HEK293 (cell line): Measurements from ENCODE around the gene PLA2G5.

ENCODE experiments used
- GLI4 ChIP-seq: fragments of 450-650 bp; formaldehyde crosslinking; IDR thresholded peaks from 2 replicates; pipeline ENCODE4 v1.5.1; 2016; ENCODE audit warnings: missing biosample characterization, missing genetic modification characterization
- HOXC10 ChIP-seq: sonication (generic); formaldehyde crosslinking; IDR thresholded peaks from 2 replicates; pipeline ENCODE4 v1.8.1; 2023; ENCODE audit warnings: mild to moderate bottlenecking, missing genetic modification reagents
- PRDM1 ChIP-seq: fragments of 450-650 bp; formaldehyde crosslinking; IDR thresholded peaks from 2 replicates; pipeline ENCODE4; 2016; ENCODE audit warnings: missing biosample characterization, missing genetic modification characterization
- YY1 ChIP-seq: fragments of 450-650 bp; formaldehyde crosslinking; IDR thresholded peaks from 2 replicates; pipeline ENCODE4 v1.5.1; 2018; ENCODE audit warnings: missing biosample characterization, missing genetic modification characterization
- ZNF114 ChIP-seq: fragments of 450-650 bp; formaldehyde crosslinking; IDR thresholded peaks from 2 replicates; pipeline ENCODE4 v1.5.0; 2017; ENCODE audit warnings: missing biosample characterization, missing genetic modification characterization
- ZNF514 ChIP-seq: fragments of 450-650 bp; formaldehyde crosslinking; IDR thresholded peaks from 2 replicates; pipeline ENCODE4 v1.5.1; 2016; ENCODE audit warnings: missing biosample characterization, missing genetic modification characterization
- TF ChIP-seq, protein P1 (sequence below): fragments of 450-650 bp; formaldehyde crosslinking; IDR thresholded peaks from 2 replicates; pipeline ENCODE4 v1.5.1; 2016; ENCODE audit warnings: missing biosample characterization, missing genetic modification characterization
- TF ChIP-seq, protein P2 (sequence below): fragments of 450-650 bp; formaldehyde crosslinking; IDR thresholded peaks from 2 replicates; pipeline ENCODE4 v1.5.1; 2016; ENCODE audit warnings: missing biosample characterization, missing genetic modification characterization
- TF ChIP-seq, protein P3 (sequence below): fragments of 450-650 bp; formaldehyde crosslinking; IDR thresholded peaks from 2 replicates; pipeline ENCODE4 v1.5.1; 2016; ENCODE audit warnings: missing biosample characterization, missing genetic modification characterization
- TF ChIP-seq, protein P4 (sequence below): fragments of 450-650 bp; formaldehyde crosslinking; IDR thresholded peaks from 2 replicates; pipeline ENCODE4 v1.5.1; 2016; ENCODE audit warnings: missing biosample characterization, missing genetic modification characterization
- TF ChIP-seq, protein P5 (sequence below): fragments of 450-650 bp; formaldehyde crosslinking; IDR thresholded peaks from 2 replicates; pipeline ENCODE4 v1.5.1; 2016; ENCODE audit warnings: missing biosample characterization, missing genetic modification characterization

DNA sequence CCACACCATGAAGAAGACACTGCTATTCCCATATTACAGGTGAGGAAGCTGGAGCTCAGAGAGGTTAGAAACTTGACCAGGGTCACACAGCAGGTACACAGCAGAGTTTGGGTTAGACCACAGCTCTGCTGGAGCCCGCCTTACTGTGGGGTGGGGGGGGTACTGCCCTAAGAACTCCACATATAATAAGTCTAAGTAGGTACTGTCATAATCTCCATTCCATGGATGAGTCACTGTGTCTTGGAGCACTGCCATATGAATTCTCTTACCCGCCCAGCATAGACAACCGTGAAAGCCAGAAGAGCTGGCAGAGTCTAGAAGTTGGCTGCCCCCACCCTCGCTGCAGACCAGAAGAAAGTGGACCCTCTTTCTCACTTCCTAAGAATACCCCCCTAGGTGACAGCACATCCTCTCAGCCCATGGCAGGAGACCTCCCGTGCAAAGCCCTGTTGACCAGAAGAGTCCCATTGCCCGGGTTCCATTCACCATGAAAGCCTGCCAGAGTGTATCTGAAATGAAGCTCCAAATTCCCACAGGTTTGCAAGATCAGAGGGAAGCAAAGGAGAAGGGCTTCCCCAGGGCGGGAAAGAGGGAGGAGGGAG is 54.6 kb downstream of the PLA2G5 start:
- no peak for TF ChIP-seq HOXC10 (CRISPR knock-in tag)
- TF ChIP-seq, protein P1, sequence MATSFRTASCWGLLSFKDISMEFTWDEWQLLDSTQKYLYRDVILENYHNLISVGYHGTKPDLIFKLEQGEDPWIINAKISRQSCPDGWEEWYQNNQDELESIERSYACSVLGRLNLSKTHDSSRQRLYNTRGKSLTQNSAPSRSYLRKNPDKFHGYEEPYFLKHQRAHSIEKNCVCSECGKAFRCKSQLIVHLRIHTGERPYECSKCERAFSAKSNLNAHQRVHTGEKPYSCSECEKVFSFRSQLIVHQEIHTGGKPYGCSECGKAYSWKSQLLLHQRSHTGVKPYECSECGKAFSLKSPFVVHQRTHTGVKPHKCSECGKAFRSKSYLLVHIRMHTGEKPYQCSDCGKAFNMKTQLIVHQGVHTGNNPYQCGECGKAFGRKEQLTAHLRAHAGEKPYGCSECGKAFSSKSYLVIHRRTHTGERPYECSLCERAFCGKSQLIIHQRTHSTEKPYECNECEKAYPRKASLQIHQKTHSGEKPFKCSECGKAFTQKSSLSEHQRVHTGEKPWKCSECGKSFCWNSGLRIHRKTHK (tag by site-specific recombination): no peak
- TF ChIP-seq, protein P2, sequence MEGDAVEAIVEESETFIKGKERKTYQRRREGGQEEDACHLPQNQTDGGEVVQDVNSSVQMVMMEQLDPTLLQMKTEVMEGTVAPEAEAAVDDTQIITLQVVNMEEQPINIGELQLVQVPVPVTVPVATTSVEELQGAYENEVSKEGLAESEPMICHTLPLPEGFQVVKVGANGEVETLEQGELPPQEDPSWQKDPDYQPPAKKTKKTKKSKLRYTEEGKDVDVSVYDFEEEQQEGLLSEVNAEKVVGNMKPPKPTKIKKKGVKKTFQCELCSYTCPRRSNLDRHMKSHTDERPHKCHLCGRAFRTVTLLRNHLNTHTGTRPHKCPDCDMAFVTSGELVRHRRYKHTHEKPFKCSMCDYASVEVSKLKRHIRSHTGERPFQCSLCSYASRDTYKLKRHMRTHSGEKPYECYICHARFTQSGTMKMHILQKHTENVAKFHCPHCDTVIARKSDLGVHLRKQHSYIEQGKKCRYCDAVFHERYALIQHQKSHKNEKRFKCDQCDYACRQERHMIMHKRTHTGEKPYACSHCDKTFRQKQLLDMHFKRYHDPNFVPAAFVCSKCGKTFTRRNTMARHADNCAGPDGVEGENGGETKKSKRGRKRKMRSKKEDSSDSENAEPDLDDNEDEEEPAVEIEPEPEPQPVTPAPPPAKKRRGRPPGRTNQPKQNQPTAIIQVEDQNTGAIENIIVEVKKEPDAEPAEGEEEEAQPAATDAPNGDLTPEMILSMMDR (tag by site-specific recombination): no peak
- no peak for TF ChIP-seq ZNF114 (tag by site-specific recombination)
- TF ChIP-seq, protein P3, sequence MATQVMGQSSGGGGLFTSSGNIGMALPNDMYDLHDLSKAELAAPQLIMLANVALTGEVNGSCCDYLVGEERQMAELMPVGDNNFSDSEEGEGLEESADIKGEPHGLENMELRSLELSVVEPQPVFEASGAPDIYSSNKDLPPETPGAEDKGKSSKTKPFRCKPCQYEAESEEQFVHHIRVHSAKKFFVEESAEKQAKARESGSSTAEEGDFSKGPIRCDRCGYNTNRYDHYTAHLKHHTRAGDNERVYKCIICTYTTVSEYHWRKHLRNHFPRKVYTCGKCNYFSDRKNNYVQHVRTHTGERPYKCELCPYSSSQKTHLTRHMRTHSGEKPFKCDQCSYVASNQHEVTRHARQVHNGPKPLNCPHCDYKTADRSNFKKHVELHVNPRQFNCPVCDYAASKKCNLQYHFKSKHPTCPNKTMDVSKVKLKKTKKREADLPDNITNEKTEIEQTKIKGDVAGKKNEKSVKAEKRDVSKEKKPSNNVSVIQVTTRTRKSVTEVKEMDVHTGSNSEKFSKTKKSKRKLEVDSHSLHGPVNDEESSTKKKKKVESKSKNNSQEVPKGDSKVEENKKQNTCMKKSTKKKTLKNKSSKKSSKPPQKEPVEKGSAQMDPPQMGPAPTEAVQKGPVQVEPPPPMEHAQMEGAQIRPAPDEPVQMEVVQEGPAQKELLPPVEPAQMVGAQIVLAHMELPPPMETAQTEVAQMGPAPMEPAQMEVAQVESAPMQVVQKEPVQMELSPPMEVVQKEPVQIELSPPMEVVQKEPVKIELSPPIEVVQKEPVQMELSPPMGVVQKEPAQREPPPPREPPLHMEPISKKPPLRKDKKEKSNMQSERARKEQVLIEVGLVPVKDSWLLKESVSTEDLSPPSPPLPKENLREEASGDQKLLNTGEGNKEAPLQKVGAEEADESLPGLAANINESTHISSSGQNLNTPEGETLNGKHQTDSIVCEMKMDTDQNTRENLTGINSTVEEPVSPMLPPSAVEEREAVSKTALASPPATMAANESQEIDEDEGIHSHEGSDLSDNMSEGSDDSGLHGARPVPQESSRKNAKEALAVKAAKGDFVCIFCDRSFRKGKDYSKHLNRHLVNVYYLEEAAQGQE (tag by site-specific recombination): no peak
- no peak for TF ChIP-seq YY1 (tag by site-specific recombination)
- TF ChIP-seq ZNF514 (tag by site-specific recombination): no peak
- TF ChIP-seq GLI4 (tag by site-specific recombination): no peak
- TF ChIP-seq, protein P4, sequence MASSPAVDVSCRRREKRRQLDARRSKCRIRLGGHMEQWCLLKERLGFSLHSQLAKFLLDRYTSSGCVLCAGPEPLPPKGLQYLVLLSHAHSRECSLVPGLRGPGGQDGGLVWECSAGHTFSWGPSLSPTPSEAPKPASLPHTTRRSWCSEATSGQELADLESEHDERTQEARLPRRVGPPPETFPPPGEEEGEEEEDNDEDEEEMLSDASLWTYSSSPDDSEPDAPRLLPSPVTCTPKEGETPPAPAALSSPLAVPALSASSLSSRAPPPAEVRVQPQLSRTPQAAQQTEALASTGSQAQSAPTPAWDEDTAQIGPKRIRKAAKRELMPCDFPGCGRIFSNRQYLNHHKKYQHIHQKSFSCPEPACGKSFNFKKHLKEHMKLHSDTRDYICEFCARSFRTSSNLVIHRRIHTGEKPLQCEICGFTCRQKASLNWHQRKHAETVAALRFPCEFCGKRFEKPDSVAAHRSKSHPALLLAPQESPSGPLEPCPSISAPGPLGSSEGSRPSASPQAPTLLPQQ (tag by site-specific recombination): peak; percentile 18; the same call in 1 of the 2 replicates
- TF ChIP-seq PRDM1 (tag by site-specific recombination): no peak
- TF ChIP-seq, protein P5, sequence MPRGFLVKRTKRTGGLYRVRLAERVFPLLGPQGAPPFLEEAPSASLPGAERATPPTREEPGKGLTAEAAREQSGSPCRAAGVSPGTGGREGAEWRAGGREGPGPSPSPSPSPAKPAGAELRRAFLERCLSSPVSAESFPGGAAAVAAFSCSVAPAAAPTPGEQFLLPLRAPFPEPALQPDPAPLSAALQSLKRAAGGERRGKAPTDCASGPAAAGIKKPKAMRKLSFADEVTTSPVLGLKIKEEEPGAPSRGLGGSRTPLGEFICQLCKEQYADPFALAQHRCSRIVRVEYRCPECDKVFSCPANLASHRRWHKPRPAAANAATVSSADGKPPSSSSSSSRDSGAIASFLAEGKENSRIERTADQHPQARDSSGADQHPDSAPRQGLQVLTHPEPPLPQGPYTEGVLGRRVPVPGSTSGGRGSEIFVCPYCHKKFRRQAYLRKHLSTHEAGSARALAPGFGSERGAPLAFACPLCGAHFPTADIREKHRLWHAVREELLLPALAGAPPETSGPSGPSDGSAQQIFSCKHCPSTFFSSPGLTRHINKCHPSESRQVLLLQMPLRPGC (tag by site-specific recombination): no peak
